Neural progenitor cell (in vitro differentiated cells): ENCODE data around the gene OR2V2.

ENCODE experiments used
- CTCF ChIP-seq: fragments of 200-600 bp; sonication (generic); IDR thresholded peaks from 2 replicates; pipeline ENCODE4 v1.5.1; 2017; ENCODE audit warnings: antibody characterized with exemption, mild to moderate bottlenecking
- EZH2 ChIP-seq: fragments of 200-600 bp; sonication (generic); IDR thresholded peaks from 2 replicates; pipeline ENCODE4 v1.6.1; 2017; ENCODE audit warnings: antibody characterized with exemption, mild to moderate bottlenecking, moderate library complexity

DNA sequence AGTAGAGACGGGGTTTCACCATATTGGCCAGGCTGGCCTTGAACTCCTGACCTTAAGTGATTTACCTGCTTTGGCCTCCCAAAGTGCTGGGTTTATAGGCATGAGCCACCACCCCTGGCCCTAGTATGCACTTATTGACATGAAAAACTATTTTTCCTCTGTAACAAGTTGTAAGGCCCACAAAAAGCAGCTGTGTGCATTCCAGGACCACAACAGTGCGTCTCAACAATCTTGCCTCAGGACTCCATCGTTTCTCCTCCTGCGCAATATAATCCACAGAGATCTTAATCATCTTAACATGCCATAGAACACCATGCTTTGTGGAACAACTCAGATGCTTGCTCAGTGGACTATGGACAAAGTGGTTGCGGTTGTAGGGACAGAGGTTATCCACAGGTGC is 26.6 kb upstream of the OR2V2 start:
- no peak for TF ChIP-seq CTCF
- TF ChIP-seq EZH2, result no peak
